Right lobe of liver (tissue), 6 donors: ENCODE measurements around the gene MDM1. TPM values are rescaled to one million over a fixed set of nuclear protein-coding genes. Genes with fewer than 3 reads are reported as not detected.

Experiments used
- ATAC-seq, 4 donors: fragments of 200-7000 bp; cut with Tn5 transposase; one replicate each; pipeline ENCODE4 v1.9.1; 2020; ENCODE audit warnings: mild to moderate bottlenecking in 4 of 4, moderate library complexity in 4 of 4
- DNase-seq, 3 donors: peaks; one replicate each; pipeline ENCODE4 v3.0.0-alpha.2; 2020
- H3K27ac ChIP-seq, 3 donors: fragments of 200-600 bp; one replicate each; pipeline ENCODE4 v1.8.0; 2022
- H3K27me3 ChIP-seq, 2 donors: fragments of 200-600 bp; one replicate each; pipeline ENCODE4 v1.8.0; 2022
- H3K36me3 ChIP-seq, 4 donors: fragments of 200-600 bp; sonication (generic) in 1 of 4; one replicate each; pipeline versions ENCODE4 v1.5.1 to v1.8.0; 2017 to 2022; ENCODE audit warnings: control low read depth in 1 of 4
- H3K4me1 ChIP-seq, 4 donors: fragments of 200-600 bp; sonication (generic) in 1 of 4; one replicate each; pipeline versions ENCODE4 v1.5.1 to v1.8.0; 2017 to 2022; ENCODE audit warnings: control low read depth in 1 of 4
- H3K4me3 ChIP-seq, 3 donors: fragments of 200-600 bp; one replicate each; pipeline ENCODE4 v1.8.0; 2022
- H3K9me3 ChIP-seq, 4 donors: fragments of 200-600 bp; sonication (generic) in 1 of 4; one replicate each; pipeline versions ENCODE4 v1.5.1 to v1.8.0; 2017 to 2022; ENCODE audit warnings: control low read depth in 1 of 4
- POLR2A ChIP-seq: fragments of 450-650 bp; IDR thresholded peaks from one replicate; pipeline ENCODE4 v1.6.1; 2017; ENCODE audit warnings: antibody characterized with exemption, mild to moderate bottlenecking
- WGBS: methylation state at CpG from one replicate; pipeline ENCODE4 v1.1.6; 2018; ENCODE audit warnings: low coverage, low lambda C conversion rate; ENCODE audit not compliant: insufficient coverage; ENCODE audit errors: missing lambda C conversion rate; 5-methylcytosine and 5-hydroxymethylcytosine counted together
- intact Hi-C, 2 donors: fragments of 100-400 bp; cut with DNase I; formaldehyde crosslinking; loops; one replicate each; pipeline versions ENCODE4 v1.11.2 to v1.14.1; 2022
- total RNA-seq, 6 experiments: library from RNA; depleted of rRNA in 2 of 6; stranded (reverse); fragments of >200 nt in 2 of 6; fragmentation: NEBNext Ultra II Directional in 3 of 6; extraction: Animal tissue kit (Norgen Biotek cat#: 25700) in 3 of 6; gene quantifications; one replicate each; pipeline versions ENCODE4 v1.1.0 to v1.2.4, GENCODE V29; 2016 to 2023
- TF ChIP-seq, protein P1 (sequence below), 4 donors: fragments of 200-600 bp in 3 of 4; fragments of 450-650 bp in 1 of 4; IDR thresholded peaks; one replicate each; pipeline versions ENCODE4 v1.5.1 to v1.8.0; 2016 to 2022; ENCODE audit warnings: antibody characterized with exemption in 4 of 4, mild to moderate bottlenecking in 2 of 4
- donor health status: DM: no; HTN: yes; CAD: no.
- donor health status: DM: no; HTN: no; CAD: no.
- donor health status: DM: no; HTN: no; CAD: no.
- donor health status: DM: no; HTN: yes; CAD: no.
- donor health status: DM: no; HTN: yes; CAD: no.

MDM1 gene
- total RNA-seq, 6 experiments from 2014 or later = 2.9 to 6.6 (median 4.1) TPM

GRCh38 chr12:68259318-68259940 lies 72.7 kb downstream of the MDM1 start:
- Histone ChIP-seq H3K4me3 (no peak overlapping the region), H3K36me3 (no peaks in the 10 kb centered on the region), H3K4me1 (no peaks in the 10 kb centered on the region), H3K27ac (no peak overlapping the region), H3K9me3 (no peaks in the 10 kb centered on the region), H3K27me3 (no peaks in the 10 kb centered on the region)
- intact Hi-C loops = no loop called here
- DNase-seq (no peak), ATAC-seq (no peak)
- 55% methylated on average over 3 of the region's 3 CpGs for WGBS
- no peak for TF ChIP-seq POLR2A
- TF ChIP-seq, protein P1, sequence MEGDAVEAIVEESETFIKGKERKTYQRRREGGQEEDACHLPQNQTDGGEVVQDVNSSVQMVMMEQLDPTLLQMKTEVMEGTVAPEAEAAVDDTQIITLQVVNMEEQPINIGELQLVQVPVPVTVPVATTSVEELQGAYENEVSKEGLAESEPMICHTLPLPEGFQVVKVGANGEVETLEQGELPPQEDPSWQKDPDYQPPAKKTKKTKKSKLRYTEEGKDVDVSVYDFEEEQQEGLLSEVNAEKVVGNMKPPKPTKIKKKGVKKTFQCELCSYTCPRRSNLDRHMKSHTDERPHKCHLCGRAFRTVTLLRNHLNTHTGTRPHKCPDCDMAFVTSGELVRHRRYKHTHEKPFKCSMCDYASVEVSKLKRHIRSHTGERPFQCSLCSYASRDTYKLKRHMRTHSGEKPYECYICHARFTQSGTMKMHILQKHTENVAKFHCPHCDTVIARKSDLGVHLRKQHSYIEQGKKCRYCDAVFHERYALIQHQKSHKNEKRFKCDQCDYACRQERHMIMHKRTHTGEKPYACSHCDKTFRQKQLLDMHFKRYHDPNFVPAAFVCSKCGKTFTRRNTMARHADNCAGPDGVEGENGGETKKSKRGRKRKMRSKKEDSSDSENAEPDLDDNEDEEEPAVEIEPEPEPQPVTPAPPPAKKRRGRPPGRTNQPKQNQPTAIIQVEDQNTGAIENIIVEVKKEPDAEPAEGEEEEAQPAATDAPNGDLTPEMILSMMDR (IDR thresholded peaks at IDR 0.05) = no peak

- Histone ChIP-seq H3K27ac (no peak within 1 kb of the TSS), H3K27me3 (no peaks in the 10 kb centered on the region), H3K36me3 (no peaks in the 10 kb centered on the region), H3K9me3 (no peaks in the 10 kb centered on the region), H3K4me3 (no peak within 1 kb of the TSS), H3K4me1 (no peaks in the 10 kb centered on the region)
- ATAC-seq (no peak), DNase-seq (no peak)
- TF ChIP-seq POLR2A = no peak
- TF ChIP-seq, protein P1 (IDR thresholded peaks at IDR 0.05) = no peak
- 65% methylated on average over 7 of the region's 7 CpGs for WGBS
- intact Hi-C loops = no loop called here
Measured at GRCh38 chr12:68253504-68253903, 78.7 kb downstream of the MDM1 start, which contains the start of gene IL22. TSS of gene IL22 (minus strand) at chr12:68253604. CDS start at chr12:68253448, 156 bp downstream.

DNA sequence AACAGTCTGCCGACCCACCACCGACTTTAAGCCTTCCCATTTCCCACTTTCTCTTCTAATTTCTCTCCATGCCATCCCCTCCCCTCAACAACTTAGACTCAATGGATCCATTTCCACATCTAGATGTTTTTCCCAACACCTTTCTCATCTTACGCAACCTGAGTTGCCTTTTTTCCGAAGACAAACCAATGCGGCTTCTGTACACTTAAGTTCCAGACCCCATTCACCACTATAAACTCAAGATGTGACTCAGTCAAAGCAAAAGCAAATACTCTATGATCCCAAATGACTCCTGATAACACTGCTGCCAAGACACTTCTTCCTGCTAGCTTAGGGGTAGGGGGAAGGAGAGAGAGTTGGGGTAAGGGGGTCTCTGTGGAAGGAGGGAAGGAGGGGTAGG lies 80.1 kb downstream of the MDM1 start:
- TF ChIP-seq, protein P1 (IDR thresholded peaks at IDR 0.05) = no peak
- no peak for TF ChIP-seq POLR2A
- WGBS = 78% methylated on average over 5 of the region's 5 CpGs

DNA sequence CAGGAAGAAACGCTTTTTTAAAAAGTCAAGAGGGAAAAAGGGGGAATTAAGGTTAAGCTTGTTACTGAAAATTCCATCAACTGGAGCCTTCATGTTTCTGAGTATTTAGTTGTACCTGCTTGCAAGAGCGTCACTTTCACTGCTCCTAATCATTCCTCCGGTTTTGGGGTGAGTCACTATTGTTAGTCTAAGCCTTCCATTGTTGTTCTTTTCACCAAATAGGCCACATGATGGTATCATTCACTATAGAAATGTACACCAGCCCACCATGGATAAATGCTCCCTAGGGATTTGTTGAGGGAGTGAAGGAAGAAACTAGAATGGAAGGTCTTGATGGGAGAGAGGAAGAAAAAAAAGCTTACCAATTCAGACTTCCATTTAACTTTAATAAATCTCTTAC lies 81.7 kb downstream of the MDM1 start:
- no peak for TF ChIP-seq POLR2A
- TF ChIP-seq, protein P1 (IDR thresholded peaks at IDR 0.05) = no peak
- Histone ChIP-seq H3K27ac (no peak overlapping the region), H3K4me3 (no peak overlapping the region), H3K4me1 (no peaks in the 10 kb centered on the region), H3K9me3 (no peaks in the 10 kb centered on the region), H3K36me3 (no peaks in the 10 kb centered on the region), H3K27me3 (no peaks in the 10 kb centered on the region)
- intact Hi-C loops = no loop called here
- ATAC-seq (no peak), DNase-seq (no peak)
- WGBS = 48% methylated on average over 3 of the region's 3 CpGs

More for the DNA sequence above, 80.1 kb downstream of the MDM1 start:
- Histone ChIP-seq H3K4me3 (no peak overlapping the region), H3K27ac (no peak overlapping the region), H3K4me1 (no peaks in the 10 kb centered on the region), H3K9me3 (no peaks in the 10 kb centered on the region), H3K27me3 (no peaks in the 10 kb centered on the region), H3K36me3 (no peaks in the 10 kb centered on the region)
- DNase-seq = no peak
- no peak for ATAC-seq
- intact Hi-C loops = no loop called here

DNA sequence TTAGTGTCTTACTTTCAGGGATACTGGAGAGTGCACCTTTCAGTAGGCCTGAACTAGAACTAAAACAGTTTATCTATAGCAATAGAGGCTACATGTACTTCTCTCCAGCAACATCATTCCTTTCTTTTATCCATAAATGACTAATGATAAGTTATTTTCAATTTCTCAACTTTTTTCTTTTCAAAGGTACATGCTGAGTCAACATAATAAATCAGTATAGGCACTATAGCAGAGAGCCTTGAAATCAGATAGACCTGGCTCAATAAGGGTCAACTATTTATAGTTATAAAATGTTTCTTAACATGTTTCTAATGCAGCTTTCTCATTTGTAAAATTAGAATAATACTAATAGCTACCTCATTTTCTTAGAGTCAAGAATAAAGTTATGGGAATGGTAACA lies 84.4 kb downstream of the MDM1 start:
- Histone ChIP-seq H3K9me3 (no peaks in the 10 kb centered on the region), H3K27me3 (no peaks in the 10 kb centered on the region), H3K27ac (no peak overlapping the region), H3K4me1 (no peaks in the 10 kb centered on the region), H3K36me3 (no peaks in the 10 kb centered on the region), H3K4me3 (no peak overlapping the region)
- DNase-seq = no peak
- intact Hi-C loops = no loop called here
- TF ChIP-seq, protein P1 (IDR thresholded peaks at IDR 0.05) = no peak
- no peak for TF ChIP-seq POLR2A
- ATAC-seq = no peak
